GM04503 (cell line): Measurements from ENCODE around the gene KRTAP3-1.
"Not testable (repeated sequence)": the region's sequence is repeated elsewhere in the genome, so short reads cannot be mapped to it uniquely, and the experiment has no call there.

Source experiments
- DNase-seq: peaks from one replicate; pipeline ENCODE4 v3.0.0-alpha.2; 2012; ENCODE audit warnings: low read depth

KRTAP3-1 gene

DNA sequence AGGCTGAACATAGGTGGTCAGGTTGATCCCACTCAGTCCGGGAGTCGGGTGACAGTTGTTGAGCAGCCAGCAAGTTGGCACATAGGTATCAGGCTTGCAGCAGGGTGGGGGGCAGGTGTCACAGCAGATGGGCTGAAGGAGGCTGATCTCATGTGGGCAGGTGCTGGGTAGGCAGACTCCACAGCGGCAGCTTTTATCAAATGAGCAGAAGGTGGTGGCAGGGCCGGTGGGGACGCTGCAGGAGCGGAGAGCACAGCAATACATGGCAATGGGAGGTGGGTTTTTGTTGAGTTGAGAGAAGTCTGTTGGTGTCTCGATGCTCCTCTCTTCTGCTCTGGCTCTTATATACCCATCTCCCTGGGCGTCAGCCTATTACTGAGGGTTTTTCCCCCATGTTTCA lies at the start of gene KRTAP3-1:
KRTAP3-1 (minus strand) TSS at position 318 of the 400 bp plus-strand sequence; CDS start at position 264, 54 bp downstream.
- no peak for DNase-seq

DNA sequence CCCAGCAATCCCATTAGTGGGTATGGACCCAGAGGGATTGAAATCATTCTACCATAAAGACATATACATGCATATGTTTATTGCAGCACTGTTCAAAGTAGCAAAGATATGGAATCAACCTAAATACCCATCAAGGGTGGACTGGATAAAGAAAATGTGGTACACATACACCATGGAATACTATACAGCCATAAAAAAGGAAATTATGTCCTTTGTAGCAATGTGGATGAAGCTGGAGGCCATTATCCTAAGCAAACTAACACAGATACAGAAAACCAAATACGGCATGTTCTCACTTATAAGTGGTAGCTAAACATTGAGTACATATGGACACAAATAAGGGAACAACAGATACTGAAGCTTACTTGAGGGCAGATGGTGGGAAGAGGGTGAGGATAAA lies 48.6 kb upstream of the KRTAP3-1 start:
- no peak for DNase-seq

DNA sequence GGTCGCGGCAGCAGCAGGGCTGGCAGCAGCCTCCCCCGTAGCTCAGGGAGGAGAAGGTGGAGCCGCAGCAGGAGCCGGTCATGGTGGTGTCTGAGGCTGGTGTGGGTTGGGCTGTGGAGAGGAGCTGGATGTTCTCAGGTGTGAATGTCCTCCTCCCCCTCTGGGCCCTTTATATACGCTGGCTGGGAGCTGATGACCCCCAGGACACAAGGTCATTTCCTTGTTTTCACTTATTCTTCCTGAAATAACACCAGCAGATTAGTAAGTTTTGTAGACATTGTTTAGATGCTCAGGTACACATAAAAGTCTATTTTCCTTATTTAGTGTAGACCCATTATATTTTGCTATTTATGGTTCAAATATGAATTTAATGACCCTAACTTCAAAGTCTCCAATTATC lies 46.2 kb upstream of the KRTAP3-1 start, which contains the start of gene KRTAP2-2:
KRTAP2-2 (minus strand) TSS at position 101 of the 400 bp plus-strand sequence; CDS start at position 82, 19 bp downstream.
- not testable (repeated sequence) for DNase-seq

DNA sequence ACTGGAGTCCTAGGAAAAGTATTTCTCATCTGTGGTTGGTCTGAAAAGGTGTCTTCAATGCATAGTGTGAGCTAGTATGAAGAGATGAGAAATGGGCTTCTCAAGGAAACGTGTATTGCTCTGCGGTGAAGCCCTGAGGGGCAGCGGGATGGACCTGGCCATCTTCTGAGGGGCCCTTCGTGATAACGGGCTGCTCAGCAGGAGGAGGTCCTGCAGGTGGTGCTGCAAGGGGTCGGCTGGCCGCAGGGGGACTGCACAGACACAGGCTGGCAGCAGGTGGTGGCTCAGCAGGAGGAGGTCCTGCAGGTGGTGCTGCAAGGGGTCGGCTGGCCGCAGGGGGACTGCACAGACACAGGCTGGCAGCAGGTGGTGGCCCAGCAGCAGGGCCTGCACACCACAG lies 45.6 kb upstream of the KRTAP3-1 start:
- DNase-seq: not testable (repeated sequence)

DNA sequence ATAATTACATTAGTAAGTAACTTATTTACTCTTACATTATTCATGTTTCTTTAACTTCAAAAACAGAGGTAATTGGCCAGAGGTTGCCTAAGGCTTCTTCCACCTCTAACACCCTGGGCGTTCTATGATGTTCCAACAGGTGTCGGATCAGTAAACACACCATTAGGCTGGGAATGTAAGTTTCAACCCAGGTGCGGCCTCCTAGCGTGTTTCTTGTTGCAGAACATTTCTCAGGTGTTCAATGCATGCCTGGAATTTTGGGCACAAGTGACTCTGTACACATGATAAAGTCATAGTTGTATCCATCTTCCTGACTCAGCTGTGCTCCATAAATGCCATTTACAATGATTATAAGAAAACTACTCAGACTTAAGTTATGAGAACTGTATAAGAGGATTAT lies 45.1 kb upstream of the KRTAP3-1 start:
- no peak for DNase-seq

DNA sequence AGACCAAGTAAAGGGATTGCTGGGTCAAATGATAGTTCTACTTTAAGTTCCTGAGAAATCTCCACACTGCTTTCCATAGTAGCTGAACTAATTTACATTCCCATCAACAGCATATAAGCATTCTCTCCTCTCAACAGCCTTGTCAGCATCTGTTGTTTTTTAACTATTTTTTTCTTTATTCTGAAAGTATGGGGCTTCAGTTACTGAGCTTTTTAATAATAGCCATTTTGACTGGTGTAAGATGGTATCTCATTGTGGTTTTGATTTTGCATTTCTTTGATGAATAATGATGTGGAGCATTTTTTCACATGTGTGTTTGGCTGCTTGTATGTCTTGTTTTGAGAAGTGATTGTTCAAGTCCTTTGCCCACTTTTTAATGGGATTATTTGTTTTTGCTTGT lies 43.6 kb upstream of the KRTAP3-1 start:
- peak; percentile 69 for DNase-seq

DNA sequence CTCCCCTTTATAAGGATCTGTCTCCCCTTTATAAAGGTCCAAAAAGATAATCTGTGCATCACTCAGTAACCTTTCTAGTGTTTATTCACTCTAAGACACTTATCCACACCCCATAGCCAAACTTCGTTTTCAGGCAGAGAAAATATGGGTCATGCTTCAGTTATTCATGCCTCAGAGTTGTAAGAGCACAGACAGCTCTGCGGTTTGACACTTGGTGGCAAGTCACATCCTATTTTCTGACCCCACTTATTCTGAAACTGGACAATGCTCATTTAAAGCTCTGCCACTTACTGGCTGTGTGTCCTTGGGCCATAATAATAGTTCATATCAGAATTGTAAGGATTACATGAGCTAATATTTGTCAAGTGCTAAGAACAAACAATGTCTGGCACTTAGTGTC lies 40.2 kb upstream of the KRTAP3-1 start:
- peak; percentile 82 for DNase-seq

DNA sequence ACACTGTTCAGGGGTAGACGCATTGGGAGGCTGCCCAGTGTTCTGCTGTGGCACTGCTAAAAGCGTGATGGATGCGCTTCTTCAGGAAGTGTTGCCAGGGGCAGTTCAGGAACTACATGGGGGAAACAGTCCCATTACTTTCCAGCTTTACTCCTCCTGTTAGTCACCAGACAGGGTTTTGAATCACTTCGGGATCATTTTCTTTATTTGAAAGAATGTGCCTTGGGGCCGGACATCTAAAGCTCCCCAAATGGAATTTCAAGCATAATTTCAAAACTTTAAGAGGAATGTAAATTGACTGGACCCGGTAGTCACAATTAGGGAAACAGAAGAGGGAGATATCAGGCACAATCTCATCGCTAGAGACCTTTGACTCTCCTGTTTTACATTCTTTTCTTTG lies 39.5 kb upstream of the KRTAP3-1 start:
- peak; percentile 65 for DNase-seq

DNA sequence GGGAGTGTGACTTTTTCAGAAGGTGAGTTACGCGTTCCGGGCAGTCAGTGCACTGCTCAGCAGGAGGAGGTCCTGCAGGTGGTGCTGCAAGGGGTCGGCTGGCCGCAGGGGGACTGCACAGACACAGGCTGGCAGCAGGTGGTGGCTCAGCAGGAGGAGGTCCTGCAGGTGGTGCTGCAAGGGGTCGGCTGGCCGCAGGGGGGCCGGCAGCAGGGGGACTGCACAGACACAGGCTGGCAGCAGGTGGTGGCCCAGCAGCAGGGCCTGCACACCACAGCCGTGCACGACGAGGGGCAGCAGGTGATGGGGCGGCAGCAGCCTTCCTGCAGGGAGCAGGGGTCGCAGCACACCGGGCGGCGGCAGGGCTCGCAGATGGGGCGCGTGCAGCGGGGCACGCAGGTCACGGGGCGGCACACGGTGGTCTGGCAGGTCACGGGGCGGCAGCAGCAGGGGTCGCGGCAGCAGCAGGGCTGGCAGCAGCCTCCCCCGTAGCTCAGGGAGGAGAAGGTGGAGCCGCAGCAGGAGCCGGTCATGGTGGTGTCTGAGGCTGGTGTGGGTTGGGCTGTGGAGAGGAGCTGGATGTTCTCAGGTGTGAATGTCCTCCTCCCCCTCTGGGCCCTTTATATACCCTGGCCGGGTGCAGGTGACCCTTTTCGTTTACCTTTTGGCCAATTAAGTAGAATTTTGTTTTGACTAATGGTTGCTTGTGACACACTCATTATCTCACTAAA lies 38.0 kb upstream of the KRTAP3-1 start, which contains the start of gene KRTAP2-1:
KRTAP2-1 (minus strand) TSS at position 582 of the 731 bp plus-strand sequence; CDS start at position 533, 49 bp downstream.
- DNase-seq: not testable (repeated sequence)

DNA sequence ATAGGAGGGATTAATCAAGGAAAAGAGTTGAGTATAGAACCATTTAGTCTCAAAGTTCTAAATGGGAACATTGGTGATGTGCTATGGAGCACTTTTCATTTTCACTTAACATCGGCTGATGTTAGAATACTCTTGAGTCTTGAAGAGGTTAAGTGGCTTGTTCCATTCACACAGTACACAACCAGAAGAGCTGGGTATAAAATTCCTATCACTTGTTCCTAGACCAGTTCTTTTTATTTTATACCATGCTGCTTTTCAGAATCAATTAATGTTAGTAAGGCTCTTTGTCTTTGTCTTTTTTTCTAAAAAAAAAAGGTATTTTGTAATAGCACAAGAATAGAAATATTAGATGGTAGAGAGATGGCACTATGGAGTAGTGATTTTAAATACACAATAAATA lies 34.0 kb upstream of the KRTAP3-1 start:
- DNase-seq: no peak

DNA sequence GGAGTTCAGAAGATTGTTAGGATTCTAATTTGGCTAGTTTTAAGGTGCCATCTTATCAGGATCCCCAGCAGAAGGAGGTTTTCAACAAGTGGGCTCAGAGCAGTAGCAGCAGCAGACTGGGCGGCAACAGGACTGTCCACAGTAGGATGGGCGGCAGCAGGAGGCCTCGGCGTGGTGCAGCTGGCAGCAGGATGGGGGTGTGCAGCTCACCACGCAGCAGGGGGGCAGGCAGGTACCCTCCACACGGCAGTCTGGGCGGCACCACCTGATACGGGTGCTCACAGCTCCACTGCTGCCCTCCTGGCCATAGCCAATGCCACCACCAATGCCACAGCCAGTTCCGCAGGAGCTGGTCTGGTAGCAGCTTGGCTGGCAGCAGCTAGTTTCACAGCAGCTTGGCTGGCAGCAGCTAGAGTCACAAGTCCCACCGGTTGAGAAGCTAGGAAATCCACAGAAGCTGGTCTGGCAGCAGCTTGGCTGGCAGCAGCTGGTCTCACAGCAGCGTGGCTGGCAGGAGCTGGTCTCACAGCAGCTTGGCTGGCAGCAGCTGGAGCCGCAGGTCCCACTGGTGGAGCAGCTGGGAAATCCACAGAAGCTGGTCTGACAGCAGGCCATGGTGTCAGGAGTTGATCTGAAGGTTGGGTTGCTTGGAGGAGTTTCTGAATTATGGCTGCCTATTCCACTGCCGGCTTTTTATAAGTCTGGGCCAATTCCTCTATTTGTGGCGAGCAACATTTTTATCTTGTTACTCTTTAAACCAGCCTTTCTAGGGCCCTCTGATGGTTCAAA lies 32.0 kb upstream of the KRTAP3-1 start, which contains the start of gene KRTAP1-1:
KRTAP1-1 (minus strand) TSS at position 668 of the 789 bp plus-strand sequence; CDS start at position 615, 53 bp downstream.
- DNase-seq: not testable (repeated sequence)

DNA sequence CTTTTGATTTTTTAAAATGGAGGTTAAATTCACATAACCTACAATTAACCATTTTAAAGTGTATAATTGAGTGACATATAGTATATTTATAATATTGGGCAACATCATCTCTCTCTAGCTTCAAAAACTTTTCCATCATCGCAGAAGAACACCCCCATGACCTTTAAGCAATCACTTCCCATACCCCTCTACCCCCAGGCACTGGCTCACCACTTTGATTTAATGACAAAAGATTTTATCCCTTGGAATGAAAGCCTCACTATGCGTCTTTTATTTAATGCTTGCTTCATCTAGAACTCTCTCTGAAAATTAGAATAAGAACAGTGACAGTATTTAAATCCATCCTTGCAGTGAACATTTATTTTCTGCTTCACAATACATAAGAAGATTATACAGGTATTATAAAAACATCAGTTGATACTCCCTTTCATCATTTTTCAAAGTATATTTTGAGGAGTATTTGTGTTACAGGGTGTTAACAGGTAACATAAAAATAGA lies 29.0 kb upstream of the KRTAP3-1 start:
- DNase-seq: no peak

DNA sequence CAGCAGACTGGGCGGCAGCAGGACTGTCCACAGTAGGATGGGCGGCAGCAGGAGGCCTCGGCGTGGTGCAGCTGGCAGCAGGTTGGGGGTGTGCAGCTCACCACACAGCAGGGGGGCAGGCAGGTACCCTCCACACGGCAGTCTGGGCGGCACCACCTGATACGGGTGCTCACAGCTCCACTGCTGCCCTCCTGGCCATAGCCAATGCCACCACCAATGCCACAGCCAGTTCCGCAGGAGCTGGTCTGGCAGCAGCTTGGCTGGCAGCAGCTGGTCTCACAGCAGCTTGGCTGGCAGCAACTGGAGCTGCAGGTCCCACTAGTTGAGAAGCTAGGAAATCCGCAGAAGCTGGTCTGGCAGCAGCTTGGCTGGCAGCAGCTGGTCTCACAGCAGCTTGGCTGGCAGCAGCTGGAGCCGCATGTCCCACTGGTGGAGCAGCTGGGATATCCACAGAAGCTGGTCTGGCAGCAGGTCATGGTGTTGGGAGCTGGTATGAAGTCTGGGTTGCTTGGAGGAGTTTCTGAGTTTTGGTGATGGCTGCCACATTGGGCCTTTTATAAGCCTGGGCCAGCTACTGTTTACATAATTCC lies 25.5 kb upstream of the KRTAP3-1 start, which contains the start of gene KRTAP1-3:
KRTAP1-3 (minus strand) TSS at position 529 of the 590 bp plus-strand sequence; CDS start at position 476, 53 bp downstream.
- DNase-seq: not testable (repeated sequence)

DNA sequence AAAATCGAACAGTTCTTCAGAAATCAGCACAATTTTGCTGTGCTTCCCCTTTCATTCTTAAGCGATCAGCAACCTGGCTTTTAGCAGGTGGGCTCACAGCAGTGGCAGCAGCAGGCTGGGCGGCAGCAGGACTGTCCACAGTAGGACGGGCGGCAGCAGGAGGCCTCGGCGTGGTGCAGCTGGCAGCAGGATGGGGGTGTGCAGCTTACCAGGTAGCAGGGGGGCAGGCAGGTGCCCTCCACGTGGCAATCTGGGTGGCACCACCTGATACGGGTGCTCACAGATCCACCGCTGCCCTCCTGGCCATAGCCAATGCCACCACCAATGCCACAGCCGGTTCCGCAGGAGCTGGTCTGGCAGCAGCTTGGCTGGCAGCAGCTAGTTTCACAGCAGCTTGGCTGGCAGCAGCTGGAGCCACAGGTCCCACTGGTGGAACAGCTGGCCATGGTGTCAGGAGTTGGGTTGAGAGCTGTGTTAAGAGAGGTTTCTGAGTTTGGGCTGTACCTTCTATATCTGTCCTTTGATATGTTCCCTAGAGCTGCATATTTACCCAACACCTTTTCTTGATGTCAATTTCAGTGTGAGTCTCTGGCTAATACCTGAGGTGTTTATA lies 20.8 kb upstream of the KRTAP3-1 start, which contains the start of gene KRTAP1-4:
KRTAP1-4 (minus strand) TSS at position 563 of the 613 bp plus-strand sequence; CDS start at position 446, 117 bp downstream.
- DNase-seq: no peak

DNA sequence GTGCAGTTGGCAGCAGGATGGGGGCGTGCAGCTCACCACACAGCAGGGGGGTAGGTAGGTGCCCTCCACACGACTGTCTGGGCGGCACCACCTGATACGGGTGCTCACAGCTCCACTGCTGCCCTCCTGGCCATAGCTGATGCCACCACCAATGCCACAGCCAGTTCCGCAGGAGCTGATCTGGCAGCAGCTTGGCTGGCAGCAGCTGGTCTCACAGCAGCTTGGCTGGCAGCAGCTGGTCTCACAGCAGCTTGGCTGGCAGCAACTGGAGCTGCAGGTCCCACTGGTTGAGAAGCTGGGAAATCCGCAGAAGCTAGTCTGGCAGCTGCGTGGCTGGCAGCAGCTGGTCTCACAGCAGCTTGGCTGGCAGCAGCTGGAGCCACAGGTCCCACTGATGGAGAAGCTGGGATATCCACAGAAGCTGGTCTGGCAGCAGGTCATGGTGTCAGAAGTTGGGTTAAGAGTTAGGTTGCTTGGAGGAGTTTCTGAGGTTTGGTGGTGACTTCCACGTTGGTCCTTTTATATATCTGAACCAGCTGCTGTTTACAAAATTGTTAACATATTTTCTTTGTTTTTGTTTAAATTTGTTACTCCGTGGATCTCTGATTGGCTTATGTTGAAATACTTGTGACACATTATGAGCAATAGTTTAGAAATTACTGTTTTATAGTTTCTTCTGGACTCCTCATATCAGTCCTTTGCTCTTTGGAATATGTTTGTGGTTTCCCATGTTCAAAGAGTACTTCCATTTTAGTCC lies 18.0 kb upstream of the KRTAP3-1 start, which contains the start of gene KRTAP1-5:
KRTAP1-5 (minus strand) TSS at position 494 of the 757 bp plus-strand sequence; CDS start at position 441, 53 bp downstream.
- peak; percentile 95 for DNase-seq

DNA sequence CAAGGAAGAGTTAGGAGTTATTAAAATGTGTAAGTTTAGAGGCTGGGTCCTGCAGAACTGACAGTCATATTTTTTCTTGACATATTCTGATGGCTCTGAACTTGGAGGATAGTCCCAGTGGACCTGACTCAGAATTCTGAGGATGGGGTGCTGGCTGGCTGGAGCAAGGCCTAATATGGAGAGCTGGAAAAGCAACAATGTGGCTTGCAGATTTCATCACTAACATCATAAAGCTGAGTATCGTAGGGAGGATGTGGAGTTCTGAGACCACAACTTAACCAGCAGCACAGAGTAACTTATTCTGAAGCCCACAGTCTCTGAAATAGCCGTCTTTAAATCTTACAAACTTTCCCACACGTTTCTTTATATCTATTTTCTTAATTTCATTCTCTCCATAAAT lies 15.8 kb upstream of the KRTAP3-1 start:
- peak; percentile 33 for DNase-seq

DNA sequence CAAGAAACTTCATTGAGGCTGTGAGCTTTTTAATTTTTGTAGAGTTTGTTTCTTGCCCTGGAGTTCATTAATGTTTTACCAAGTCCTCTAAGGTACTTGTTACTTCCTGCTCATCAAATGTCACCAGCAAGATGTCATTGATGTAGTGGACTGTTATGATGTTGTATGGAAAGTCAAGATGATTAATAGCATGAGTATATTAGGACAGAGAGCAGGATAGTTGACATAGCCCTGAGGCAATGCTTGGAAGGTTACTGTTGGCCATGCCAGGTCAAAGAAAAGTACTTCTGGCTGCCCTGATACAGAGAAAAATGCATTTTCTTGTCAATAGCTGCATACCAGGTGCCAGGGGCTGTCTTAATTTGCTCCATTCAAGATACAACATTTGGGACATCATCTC lies 11.4 kb upstream of the KRTAP3-1 start:
- DNase-seq: no peak

DNA sequence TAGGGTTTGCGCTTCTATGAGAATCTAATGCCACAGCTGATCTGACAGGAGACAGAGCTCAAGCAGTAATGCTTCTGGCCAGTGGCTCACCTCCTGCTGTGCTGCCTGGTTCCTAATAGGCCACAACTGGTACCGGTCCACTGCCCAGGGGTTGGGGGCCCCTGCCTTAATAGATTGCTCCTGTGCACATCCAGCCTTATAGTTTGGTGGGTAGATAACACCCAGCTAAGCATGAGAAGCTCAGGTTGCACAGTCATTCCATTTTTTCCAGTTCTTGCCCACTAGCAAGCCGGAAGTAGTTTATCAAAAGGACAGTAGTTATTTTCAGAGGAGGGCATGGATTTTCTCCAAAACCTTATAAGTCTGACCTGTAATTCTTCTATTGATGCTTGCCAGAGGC lies 10.5 kb upstream of the KRTAP3-1 start:
- no peak for DNase-seq

DNA sequence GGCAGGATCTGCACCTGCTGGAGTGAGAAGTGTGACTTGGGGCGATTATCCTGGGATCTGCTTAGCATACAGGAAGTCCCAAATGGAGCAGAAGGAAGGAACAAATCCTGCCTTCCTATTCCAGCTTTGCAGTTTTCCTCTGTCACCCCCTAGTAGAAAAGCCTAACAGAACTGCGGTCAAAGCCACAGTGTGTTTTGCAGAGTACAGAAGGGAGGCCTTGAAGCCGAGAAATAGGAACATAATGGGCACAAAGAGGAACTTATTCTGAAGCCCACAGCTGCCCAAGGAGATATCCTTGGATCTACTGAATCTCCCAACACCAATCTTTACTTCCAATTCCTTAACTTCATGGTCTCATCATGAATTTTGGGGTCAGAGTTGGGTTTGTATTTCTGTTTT lies 9.6 kb upstream of the KRTAP3-1 start:
- no peak for DNase-seq

DNA sequence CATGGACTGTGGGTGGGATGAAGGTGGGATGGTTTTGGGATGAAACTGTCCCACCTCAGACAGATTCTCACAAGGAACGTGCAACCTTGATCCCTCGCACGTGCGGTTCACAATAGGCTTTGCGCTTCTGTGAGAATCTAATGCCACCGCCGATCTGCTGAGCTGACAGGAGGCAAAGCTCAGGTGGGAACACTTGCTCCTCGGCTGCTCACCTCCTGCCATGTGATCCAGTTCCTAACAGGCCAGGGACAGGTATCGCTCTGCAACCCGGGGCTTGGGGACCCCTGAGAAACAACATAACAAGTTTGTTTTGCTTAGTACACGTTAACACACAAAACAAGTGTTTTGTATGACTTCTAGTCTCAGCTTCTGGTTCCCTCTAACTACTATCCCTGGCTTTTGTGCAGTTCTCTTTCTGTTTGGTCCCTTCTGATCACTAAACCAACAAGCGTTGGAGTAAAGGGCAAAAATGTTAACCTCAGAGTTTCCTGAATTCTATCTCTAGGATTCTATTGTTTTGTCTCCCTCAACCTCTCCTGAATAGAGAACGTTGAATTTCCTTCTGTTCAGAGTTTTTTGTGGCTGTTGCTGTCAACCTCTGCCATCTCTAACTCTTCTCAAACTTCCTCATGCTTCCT lies 7.8 kb upstream of the KRTAP3-1 start:
- DNase-seq: no peak
